Colon (tissue), 2 donors: ENCODE measurements around the gene ALDOA.
"Not testable (repeated sequence)": the region's sequence is repeated elsewhere in the genome, so short reads cannot be mapped to it uniquely, and the experiment has no call there.

ENCODE experiments used
- FAIRE-seq: peaks from 2 replicates; lab custom pipeline; 2012; peaks lifted over from hg19 to GRCh38; lab: Jason Lieb, UNC
- donor health status: control.
- donor health status: control.

The ALDOA gene

DNA sequence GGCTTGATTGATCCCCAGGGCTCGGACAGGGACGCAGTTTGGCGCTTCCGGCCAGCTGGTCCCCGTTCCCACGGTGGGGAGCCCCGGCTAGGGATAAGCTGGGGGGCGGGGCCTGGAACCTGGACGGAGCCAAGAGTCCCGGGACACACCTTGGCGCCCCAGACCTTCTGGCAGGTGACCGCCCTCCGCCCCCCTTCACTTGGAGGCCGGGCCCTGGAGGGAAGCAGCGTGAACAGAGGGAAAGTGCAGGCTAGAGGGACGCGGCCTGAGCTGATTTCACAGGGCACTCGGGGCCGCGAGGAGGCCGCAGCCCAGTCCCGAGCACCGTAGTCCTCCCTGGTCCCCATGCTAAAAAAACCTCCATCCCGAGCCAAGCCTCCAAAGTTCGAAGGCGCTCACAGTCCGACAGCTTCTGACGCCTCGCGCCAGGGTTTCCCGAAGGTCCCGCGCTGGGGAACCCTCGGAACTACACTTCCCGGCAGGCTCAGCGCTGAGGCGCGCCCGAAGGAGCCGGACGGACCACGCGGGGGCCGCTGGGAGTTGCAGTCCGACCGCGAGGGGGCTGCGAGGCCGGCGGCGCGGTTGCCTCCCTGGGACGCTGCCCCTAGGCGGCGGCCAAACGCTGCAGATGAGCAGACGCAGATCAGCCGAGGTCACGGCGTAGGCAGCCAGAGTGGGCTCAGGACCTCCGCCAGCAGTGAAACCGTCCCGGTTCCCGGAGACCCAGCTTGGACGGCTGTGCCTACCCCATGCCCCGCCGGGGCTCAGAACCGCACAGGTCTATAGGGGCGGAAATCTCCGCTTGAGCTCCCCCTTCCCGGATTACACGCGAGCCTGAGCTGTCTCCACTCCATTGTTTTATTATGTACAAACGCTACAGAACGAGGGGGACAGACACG, 26.2 kb downstream of the ALDOA start, which contains the start of gene TBX6:
TSS of gene TBX6 (minus strand) at position 451 of the 899 bp plus-strand sequence. CDS start 731 bp downstream, outside the sequence.
- no peak for FAIRE-seq

DNA sequence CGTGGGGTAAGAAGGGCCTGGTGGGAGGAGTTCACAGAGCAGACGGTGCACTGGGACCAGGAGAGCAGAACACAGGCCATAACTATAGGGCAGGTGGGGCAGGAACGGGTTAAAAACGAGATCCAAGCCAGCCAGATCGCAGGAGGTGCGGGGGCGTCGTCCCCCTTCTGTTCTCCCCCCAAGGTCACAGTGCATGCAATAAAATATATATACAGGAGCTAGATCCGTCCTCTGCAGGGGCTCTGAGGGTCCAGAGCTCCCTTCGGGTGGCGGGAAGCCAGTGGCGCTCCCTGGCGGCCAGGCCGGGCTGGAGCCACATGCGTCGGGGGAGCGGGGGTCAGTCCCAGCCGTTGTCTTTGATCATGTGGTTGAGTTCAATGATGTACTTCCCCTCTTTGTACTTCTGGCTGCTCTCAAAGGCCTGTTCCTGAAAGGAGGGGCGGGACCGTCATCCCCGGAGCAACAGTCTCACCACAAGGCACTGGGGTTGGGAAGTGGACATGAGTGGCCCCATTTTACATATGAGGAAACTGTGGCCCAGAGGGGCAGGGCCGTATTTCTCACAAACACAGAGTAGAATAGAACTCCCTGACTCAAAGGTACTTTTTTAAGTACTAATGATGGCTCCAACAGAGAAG, 26.9 kb downstream of the ALDOA start:
- FAIRE-seq: no peak

- no peak for FAIRE-seq
Observed at GRCh38 chr16:30094541-30095165, 29.1 kb downstream of the ALDOA start.

DNA sequence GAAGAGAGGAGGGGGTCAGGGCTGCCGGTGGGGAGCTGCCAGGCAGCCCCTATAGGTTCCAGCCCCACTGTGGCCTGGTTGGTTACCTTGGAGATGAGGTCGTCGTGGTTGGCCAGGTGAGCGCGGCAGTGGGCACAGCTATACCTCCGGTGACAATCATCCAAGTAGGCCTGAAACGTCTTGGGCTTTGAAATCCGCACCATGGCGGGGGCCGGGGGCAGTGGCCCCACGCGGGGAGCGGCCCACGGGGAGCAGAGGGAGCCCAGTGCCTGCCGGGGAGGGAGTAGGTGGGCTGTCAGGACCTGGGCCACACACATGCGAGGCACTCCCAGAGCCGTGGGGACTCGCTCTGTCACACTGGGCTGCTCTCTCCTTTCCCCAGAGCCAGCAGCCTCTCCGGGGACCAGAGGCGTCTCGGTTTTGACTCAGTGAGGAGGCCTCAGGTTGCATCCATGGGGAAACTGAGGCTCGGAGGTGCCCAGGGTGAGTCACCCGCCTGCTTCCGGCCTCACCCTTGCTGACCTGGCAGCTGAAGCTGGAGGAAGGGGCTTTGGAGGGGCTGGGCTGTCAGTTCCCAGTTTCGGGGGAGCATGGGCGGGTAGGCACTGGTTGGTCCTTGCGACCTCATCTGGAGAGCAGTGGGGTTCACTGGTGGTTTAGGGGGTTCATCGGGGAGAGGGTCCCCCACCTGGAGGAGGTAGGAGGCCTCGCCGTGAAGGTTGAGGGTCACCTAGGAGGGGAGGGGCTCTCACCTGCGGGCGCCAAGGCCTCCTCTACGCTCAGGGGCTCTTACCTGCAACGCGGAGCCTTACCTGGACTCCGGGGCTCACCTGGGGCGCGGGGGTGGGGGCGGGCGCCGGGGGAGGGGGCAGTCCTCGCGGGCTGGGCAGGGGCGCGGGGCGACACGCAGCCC, 29.9 kb downstream of the ALDOA start:
- no peak for FAIRE-seq

DNA sequence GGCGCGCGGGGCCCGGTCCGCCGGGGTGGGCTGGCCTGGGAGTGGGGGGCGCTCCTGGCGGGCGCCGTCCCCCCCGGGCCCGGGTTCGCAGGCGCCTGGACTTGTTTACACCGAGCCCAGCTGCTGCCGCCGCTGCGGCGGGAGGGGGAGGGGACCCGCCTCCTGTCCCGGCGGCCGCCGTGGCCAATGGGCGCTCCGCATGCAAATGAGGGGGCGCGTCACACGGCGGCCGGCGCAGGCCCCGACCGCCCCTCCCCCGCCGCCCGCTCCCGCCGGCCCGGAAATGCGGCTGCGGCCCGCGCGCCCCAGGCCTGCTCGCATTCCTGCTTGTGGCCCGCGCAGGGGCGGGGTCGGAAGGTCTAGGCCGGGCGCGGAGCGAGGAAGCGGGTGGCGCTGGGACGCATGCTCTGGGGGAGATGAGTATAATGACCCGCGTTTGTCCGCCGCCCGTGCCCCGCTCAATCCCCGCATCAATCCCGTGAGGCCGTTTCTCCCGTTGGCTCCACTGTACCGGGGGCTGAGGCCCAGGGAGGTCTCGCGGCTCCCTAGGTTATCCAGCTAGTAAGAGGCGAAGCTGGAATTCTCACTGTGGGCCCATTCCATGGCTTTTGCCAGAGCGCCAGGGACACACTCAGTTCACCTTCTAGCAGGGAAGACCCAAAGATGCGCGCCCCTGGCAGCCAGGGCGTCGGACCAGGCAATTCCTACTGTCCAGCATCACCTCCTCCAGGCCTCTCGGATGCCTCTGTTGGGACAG, 30.7 kb downstream of the ALDOA start, which contains the start of gene YPEL3:
TSS of gene YPEL3 (minus strand) at position 109 of the 757 bp plus-strand sequence. CDS start 731 bp downstream, outside the sequence.
- FAIRE-seq: no peak

DNA sequence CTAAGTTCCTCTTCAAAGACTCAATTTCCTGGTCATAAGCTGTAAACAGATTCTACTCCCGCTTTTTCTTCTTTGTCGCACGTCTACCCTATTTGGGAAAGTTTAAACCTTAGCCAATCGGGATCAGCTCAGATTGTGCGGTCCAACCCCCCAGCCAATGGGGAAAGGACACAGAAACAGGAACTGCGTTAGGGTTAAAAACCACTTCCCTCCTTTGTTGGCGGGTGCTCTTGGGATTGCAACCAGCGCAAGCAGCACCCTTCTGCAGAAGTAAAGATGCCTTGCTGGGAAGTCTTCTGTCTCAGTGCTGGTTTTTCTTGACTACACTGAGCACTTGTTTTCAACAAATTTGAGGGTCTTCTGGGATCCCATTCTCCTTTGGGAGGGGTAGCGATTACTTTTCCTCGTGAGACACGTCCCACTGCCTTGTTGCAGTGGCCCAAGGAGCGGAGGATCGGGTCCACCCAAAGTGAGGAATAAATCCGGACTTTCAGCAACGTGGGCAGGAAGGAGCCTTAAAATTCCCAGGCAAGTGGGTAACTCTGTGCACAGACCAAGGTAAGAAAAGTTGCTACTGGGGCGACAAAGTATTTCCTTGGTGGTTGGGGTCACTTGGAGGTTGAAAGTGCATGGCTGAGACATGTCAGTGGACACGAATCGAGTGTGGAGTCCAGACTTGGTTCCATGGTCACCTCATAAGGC, 31.5 kb downstream of the ALDOA start:
- no peak for FAIRE-seq

DNA sequence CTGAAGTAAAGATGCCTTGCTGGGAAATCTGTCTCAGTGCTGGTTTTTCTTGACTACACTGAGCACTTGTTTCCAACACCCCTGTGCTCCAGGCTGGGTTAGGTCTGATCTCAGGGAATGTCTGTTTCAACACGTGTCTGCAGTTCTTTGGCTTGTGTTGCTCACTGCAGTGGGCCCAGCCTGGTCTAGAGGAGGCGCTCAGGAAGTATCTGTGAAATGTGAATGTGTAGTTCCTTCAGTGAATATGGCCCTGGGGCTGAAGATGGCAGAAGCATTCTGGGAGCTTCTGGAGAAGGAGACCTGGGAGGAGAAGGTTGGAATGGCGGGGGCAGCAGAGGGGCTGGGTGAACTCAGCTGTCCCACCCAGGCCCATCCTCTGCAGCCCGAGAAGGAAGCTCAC, 38.5 kb downstream of the ALDOA start:
- FAIRE-seq: no peak

- no peak for FAIRE-seq
Observed at GRCh38 chr16:30104492-30104891, 38.9 kb downstream of the ALDOA start.

DNA sequence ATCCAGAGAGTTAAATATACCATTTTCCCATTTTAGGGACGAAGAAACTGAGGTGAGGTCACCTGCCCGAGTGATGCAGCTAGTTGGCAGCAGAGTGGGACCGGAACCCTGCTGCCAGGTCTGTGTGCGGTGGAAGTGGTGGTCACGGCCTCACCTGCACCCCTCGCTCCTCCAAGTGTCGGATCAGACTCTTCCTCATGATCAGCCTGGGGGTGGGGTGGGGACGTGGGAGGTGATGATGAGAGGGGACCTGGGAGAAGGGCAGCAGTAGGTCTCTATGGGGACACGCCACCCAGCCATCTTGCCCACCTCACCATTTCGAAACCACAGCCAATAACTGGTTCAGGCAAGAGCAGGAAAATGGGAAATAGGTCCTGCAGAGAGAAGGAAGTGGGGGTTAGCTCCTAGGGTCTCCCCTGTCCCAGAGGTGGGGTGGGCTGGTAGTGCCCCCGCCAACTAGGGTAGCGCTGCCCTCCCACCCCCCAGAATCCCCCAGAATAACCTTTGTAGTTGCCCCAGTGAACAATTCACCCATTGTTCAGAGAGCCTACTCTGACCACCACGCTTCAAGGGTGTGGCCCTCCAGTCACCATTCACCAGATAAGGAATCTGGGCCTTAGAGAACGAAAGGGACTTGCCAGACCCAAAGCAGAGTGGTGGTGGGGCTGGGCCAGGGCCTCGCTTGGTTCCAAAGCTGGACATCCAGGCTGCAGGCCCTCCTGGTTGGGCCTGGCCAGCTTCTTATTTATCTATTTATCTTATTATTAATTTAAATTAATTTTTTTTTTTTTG, 42.7 kb downstream of the ALDOA start:
- no peak for FAIRE-seq

- FAIRE-seq: no peak
Observed at GRCh38 chr16:30110661-30111060, 45.1 kb downstream of the ALDOA start.

GRCh38 chr16:30112197-30113030, 46.9 kb downstream of the ALDOA start:
- no peak for FAIRE-seq

DNA sequence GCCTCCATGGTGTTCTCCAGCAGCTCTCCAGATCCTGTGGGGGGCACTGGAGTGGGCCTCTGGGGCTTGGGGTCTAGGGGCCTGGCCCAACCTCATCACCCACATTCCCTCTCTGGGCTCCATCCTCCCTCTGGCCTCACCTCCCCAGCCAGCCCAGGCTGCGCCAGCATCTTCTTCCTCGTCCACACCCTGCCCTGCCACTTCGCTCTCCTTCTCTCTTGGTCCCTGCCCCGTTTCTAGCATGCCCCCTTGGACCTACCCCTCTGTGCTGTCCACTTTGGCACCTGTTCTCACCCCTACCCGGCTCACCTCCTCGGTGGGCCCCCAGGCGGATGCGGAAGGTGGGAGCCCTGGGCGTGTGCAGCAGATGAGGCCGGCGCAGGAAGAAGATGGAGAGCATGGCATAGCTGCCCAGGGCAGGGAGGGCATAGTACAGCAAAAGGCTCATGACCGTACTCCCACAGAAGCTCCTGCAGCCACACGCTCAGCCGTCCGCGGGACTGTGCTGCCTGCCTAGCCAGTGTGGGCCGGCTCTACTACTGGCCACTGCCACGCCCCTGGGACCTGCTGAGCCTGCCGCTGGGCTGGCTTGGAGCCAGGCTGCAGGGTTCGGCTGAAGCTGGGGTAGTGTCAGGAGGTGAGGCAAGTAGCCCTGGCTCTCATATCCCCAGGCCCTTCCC, 47.6 kb downstream of the ALDOA start, which contains the start of gene GDPD3:
TSS of gene GDPD3 (minus strand) at position 507 of the 680 bp plus-strand sequence. CDS start at position 448, 59 bp downstream.
- no peak for FAIRE-seq

DNA sequence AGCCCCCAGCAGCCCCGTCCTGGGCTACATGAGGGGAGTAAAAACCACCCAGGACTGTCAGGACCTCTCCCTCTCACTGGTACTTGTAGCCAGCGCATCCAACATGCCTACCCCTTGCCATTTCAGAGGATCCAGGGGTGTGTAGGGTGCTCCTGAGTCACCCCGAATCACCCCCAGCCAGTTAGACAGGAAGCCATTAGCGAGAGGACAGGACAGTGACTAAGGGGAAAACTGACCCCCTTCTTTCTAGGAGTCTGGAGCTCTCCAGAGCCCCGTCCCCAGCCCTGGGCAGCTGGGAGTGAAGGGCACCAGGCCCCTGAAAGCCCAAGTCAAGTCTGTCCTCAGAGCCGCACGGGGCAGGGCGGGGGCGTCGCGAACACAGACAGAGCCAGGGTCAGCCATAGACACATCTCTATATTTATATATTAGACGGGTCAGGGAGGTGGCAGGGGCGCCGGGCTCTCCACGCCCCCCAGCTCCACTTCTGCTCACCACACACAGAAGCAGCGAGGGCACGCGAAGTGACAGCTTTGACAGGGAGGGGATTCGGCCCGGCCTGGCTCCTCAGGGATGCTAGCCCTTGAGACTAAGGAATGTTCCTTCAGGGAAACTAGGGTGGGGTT, 48.3 kb downstream of the ALDOA start:
- FAIRE-seq: no peak

DNA sequence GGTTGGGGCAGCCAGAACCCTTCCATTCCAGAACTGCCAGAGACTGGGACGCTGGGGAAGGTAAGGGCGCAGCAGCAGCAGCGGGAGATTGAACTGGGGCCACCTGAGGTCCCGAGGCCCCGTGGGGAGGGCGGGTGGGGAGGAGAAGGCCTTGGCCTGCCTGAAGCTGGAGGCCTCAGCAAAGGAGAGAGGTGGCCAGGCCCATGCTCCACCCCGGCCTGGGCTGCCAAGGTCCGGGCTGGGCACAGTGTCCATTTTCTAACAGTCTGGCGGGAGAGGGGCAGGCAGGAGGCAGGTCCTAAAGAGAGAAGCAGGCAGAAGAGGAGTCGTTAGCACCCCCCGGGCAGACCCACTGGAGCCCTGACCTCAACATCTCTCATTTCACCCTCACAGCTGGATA, 48.9 kb downstream of the ALDOA start:
- FAIRE-seq: no peak

GRCh38 chr16:30114833-30115232, 49.3 kb downstream of the ALDOA start:
- FAIRE-seq: not testable (repeated sequence)

GRCh38 chr16:30115238-30115637, 49.7 kb downstream of the ALDOA start:
- FAIRE-seq: no peak
